Fibroblast of skin of scalp (primary cell): ENCODE measurements around the gene PRSS57. TPM values are rescaled to one million over a fixed set of nuclear protein-coding genes. Genes with fewer than 3 reads are reported as not detected.
"Not testable (repeated sequence)": the region's sequence is repeated elsewhere in the genome, so short reads cannot be mapped to it uniquely, and the experiment has no call there.

ENCODE experiments used
- DNase-seq: peaks from one replicate; pipeline ENCODE4 v3.0.0-alpha.2; 2013
- polyA plus RNA-seq, 2 experiments: library from polyadenylated mRNA; unstranded; fragments of 120-200 nt; gene quantifications; one replicate each; pipeline ENCODE4 v1.2.1, GENCODE V29; 2013; ENCODE audit not compliant: insufficient read length in 2 of 2

PRSS57 gene
- polyA plus RNA-seq (2013, experiment 1 of 2; ENCODE audit: insufficient read length) = not detected
- not detected for polyA plus RNA-seq (2013, experiment 2 of 2; ENCODE audit: insufficient read length)

- DNase-seq = no peak
Measured at GRCh38 chr19:695352-695949, at the start of gene PRSS57. PRSS57 (minus strand) TSS chr19:695452; CDS start chr19:695430, 22 bp downstream.

GRCh38 chr19:743168-743687, 48.0 kb upstream of the PRSS57 start:
- DNase-seq = no peak

- no peak for DNase-seq
Measured at GRCh38 chr19:742540-743075, 47.4 kb upstream of the PRSS57 start.

- peak; percentile 23 for DNase-seq
Measured at GRCh38 chr19:741506-742131, 46.4 kb upstream of the PRSS57 start.

GRCh38 chr19:740816-741505, 45.7 kb upstream of the PRSS57 start:
- not testable (repeated sequence) for DNase-seq

- no peak for DNase-seq
Measured at GRCh38 chr19:739998-740715, 44.9 kb upstream of the PRSS57 start.

- DNase-seq = no peak
Measured at GRCh38 chr19:738509-739128, 43.4 kb upstream of the PRSS57 start.

- DNase-seq = peak; percentile 47
Measured at GRCh38 chr19:737591-738093, 42.4 kb upstream of the PRSS57 start.

GRCh38 chr19:736125-736524, 40.9 kb upstream of the PRSS57 start:
- no peak for DNase-seq

GRCh38 chr19:734716-735115, 39.5 kb upstream of the PRSS57 start:
- no peak for DNase-seq

GRCh38 chr19:732148-733069, 37.2 kb upstream of the PRSS57 start:
- DNase-seq = no peak

- DNase-seq = no peak
Measured at GRCh38 chr19:731000-731399, 35.7 kb upstream of the PRSS57 start.

- no peak for DNase-seq
Measured at GRCh38 chr19:729965-730668, 34.9 kb upstream of the PRSS57 start.

GRCh38 chr19:729564-729963, 34.3 kb upstream of the PRSS57 start:
- DNase-seq = not testable (repeated sequence)

- no peak for DNase-seq
Measured at GRCh38 chr19:728011-728410, 32.8 kb upstream of the PRSS57 start.

- no peak for DNase-seq
Measured at GRCh38 chr19:726993-727956, 32.0 kb upstream of the PRSS57 start.

- DNase-seq = no peak
Measured at GRCh38 chr19:725461-726089, 30.3 kb upstream of the PRSS57 start.

GRCh38 chr19:723714-724113, 28.5 kb upstream of the PRSS57 start:
- no peak for DNase-seq
